Head of caudate nucleus (tissue), 42 donors: ENCODE results near the gene OTUB2.

Source experiments
- DNase-seq, 42 donors: peaks; one replicate each; pipeline versions ENCODE4 v3.0.0 to v3.0.0-alpha.2; 2020 to 2021; ENCODE audit warnings: mixed read lengths in 7 of 42
- intact Hi-C: fragments of 100-400 bp; cut with DNase I; formaldehyde crosslinking; loops from one replicate; pipeline ENCODE4 v1.15.0; 2022

OTUB2 gene

GRCh38 chr14:94077111-94077821 lies 51.1 kb downstream of the OTUB2 start:
- DNase-seq: no peak

GRCh38 chr14:94077823-94078222 lies 51.7 kb downstream of the OTUB2 start:
- no peak for DNase-seq

More at GRCh38 chr14:94077111-94077821, 51.1 kb downstream of the OTUB2 start:
- intact Hi-C loops: no loop called here

GRCh38 chr14:94079891-94080620 lies 53.9 kb downstream of the OTUB2 start:
- intact Hi-C loops: loop anchor here (5.0 kb wide), 1 partner anchor 92 kb away; the partner anchor contains the start of gene PPP4R4
- no peak for DNase-seq

More at GRCh38 chr14:94077823-94078222, 51.7 kb downstream of the OTUB2 start:
- intact Hi-C loops: no loop called here

- intact Hi-C loops: loop anchor here (5.0 kb wide), 1 partner anchor 91 kb away; the partner anchor contains the start of gene PPP4R4
- DNase-seq: peak; percentile 94 to 99 (median 98)
Measured at GRCh38 chr14:94080621-94081385, 54.7 kb downstream of the OTUB2 start, which contains the start of the genes DDX24 and IFI27L1. Gene DDX24, minus strand, starts transcription at chr14:94081202. Its CDS starts 1,460 bp downstream, at chr14:94079742. Gene IFI27L1, plus strand, starts transcription at chr14:94081310. Its CDS starts 15,628 bp downstream, at chr14:94096938.

DNA sequence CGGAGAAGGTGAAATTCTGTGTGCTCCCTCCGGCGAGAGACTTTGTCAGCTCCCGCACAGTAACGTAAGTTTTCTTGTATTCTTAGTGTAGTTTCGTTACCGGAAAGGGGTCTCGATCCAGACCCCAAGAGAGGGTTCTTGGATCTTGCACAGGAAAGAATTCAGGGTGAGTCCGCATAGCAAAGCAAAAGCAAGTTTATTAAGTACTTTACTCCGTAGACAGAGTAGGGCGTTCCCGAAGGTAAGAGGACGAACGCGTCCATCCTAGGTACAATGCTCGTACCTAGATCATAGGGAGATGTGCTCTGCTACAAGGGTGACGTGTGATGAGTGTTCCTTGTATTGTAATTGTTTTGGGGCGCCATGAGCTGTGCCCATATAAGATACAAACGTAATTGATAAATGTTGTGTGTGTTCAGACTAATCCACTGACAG lies 55.3 kb downstream of the OTUB2 start:
- no peak for DNase-seq
- intact Hi-C loops: loop anchor here (5.0 kb wide), 1 partner anchor 91 kb away; the partner anchor contains the start of gene PPP4R4

GRCh38 chr14:94087891-94088290 lies 61.8 kb downstream of the OTUB2 start:
- intact Hi-C loops: no loop called here
- DNase-seq: no peak

DNA sequence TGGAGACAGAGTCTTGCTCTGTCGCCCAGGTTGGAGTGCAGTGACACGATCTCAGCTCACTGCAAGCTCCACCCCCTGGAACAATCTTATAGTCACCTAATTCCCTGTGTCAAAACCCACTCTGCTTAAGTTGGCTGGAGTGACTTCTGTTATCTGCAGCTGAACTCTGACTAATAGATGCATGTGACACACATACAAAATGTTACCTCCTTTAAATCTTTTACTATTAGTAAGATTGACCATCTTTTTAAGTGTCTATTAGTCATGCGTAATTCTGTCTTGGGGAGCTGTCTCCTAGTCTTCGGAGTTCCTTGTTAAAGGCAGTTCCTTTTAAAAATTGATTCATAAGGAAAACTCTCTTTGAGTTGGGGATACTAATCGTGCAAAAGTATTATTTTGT lies 62.4 kb downstream of the OTUB2 start:
- no peak for DNase-seq
- intact Hi-C loops: no loop called here

DNA sequence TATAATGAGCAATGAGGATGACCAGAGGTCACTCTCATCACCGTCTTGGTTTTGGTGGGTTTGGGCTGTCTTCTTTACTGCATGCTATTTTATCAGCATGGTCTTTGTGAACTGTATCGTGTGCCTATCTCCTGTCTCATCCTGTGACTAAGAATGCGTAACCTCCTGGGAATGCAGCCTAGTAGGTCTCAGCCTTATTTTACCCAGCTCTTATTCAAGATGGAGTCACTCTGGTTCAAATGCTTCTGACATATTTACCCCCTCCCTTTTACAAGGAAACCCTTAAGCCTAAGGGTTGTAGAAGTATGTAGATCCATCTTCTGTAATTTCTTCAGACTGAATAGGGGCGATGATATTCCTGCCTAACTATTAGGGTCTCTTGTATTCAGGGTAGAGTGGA lies 63.3 kb downstream of the OTUB2 start:
- intact Hi-C loops: no loop called here
- no peak for DNase-seq

- no peak for DNase-seq
Measured at GRCh38 chr14:94093418-94093817, 67.3 kb downstream of the OTUB2 start.

DNA sequence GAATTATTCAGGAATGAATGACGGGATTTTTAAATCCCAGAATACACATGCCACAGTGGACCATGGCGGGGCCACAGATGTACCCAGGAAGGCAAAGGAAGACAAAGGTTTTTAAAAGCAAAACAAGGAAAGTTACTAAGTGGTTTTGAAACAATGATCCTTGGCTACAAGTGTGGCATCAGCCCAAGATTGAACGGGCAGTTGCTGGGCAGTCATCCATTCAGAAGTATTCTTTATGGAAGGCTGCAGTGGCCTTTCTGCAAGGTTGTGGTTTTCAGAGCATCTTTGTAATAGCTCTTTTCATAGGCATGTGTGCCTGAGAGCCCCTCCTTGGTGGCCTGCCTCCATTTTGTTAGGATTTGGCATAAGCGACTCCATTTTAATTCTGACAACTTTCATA lies 71.0 kb downstream of the OTUB2 start:
- intact Hi-C loops: no loop called here

More at GRCh38 chr14:94093418-94093817, 67.3 kb downstream of the OTUB2 start:
- intact Hi-C loops: no loop called here

More for the DNA sequence above, 71.0 kb downstream of the OTUB2 start:
- DNase-seq: no peak
